CD14-positive monocyte (primary cell): ENCODE measurements around the gene PSKH1. TPM values are rescaled to one million over a fixed set of nuclear protein-coding genes. Genes with fewer than 3 reads are reported as not detected.

Source experiments
- DNase-seq, 3 donors: peaks; one replicate each; pipeline ENCODE4 v3.0.0-alpha.2; 2011 to 2022
- H2AFZ ChIP-seq: 2 replicates; pipeline ENCODE4 v1.6.0; 2012; ENCODE audit warnings: mild to moderate bottlenecking, low read depth, low read length, inconsistent platforms; ENCODE audit not compliant: insufficient read depth, poor library complexity, severe bottlenecking
- H3K27ac ChIP-seq, 2 donors: 1 replicate in 1 of 2; 2 replicates in 1 of 2; pipeline ENCODE4 v1.5.1; 2012 to 2013; ENCODE audit warnings: low read length in 2 of 2, control low read depth in 1 of 2, inconsistent platforms in 1 of 2, low read depth in 1 of 2, mild to moderate bottlenecking in 1 of 2
- H3K27me3 ChIP-seq, 2 donors: one replicate each; pipeline versions ENCODE4 v1.6.0 to v1.6.1; 2011 to 2013; ENCODE audit warnings: low read length in 2 of 2; ENCODE audit not compliant: control insufficient read depth in 2 of 2, insufficient read depth in 2 of 2
- H3K36me3 ChIP-seq, 2 donors: replicated peaks in 1 of 2; 1 replicate in 1 of 2; 2 replicates in 1 of 2; pipeline versions ENCODE4 v1.5.1 to v1.6.1; 2012 to 2013; ENCODE audit warnings: low read length in 2 of 2, control low read depth in 1 of 2, inconsistent platforms in 1 of 2, mild to moderate bottlenecking in 1 of 2; ENCODE audit not compliant: insufficient read depth in 2 of 2, control insufficient read depth in 1 of 2
- H3K4me1 ChIP-seq, 2 donors: 1 replicate in 1 of 2; 2 replicates in 1 of 2; pipeline versions ENCODE4 v1.5.1 to v1.6.1; 2012 to 2013; ENCODE audit warnings: low read length in 2 of 2, control low read depth in 1 of 2, inconsistent platforms in 1 of 2, mild to moderate bottlenecking in 1 of 2, moderate library complexity in 1 of 2; ENCODE audit not compliant: insufficient read depth in 2 of 2, control insufficient read depth in 1 of 2
- H3K4me2 ChIP-seq: replicated peaks from 2 replicates; pipeline ENCODE3; 2012; ENCODE audit warnings: low read length, moderate library complexity, mild to moderate bottlenecking; ENCODE audit not compliant: poor library complexity, severe bottlenecking; ENCODE audit errors: extremely low read depth
- H3K4me3 ChIP-seq, 3 experiments: fragments of 200-600 bp in 1 of 3; sonication (generic) in 1 of 3; replicated peaks in 1 of 3; 1 replicate in 2 of 3; 2 replicates in 1 of 3; pipeline ENCODE4 v1.5.1; 2011 to 2013; ENCODE audit warnings: low read length in 3 of 3, mild to moderate bottlenecking in 3 of 3, control low read depth in 2 of 3, low read depth in 2 of 3, inconsistent platforms in 1 of 3, moderate library complexity in 1 of 3
- H3K79me2 ChIP-seq: 2 replicates; pipeline ENCODE4 v1.6.0; 2012; ENCODE audit warnings: mild to moderate bottlenecking, control low read depth, inconsistent platforms, low read length, moderate library complexity; ENCODE audit not compliant: insufficient read depth
- H3K9ac ChIP-seq: 2 replicates; pipeline ENCODE4 v1.6.0; 2017; ENCODE audit warnings: low read length, mild to moderate bottlenecking; ENCODE audit not compliant: insufficient read depth, poor library complexity, severe bottlenecking
- H3K9me3 ChIP-seq, 2 donors: replicated peaks in 1 of 2; 1 replicate in 1 of 2; 2 replicates in 1 of 2; pipeline versions ENCODE4 v1.5.1 to v1.6.1; 2012 to 2013; ENCODE audit warnings: low read length in 2 of 2, control low read depth in 1 of 2; ENCODE audit not compliant: control insufficient read depth in 1 of 2, insufficient read depth in 1 of 2
- H4K20me1 ChIP-seq: 2 replicates; pipeline ENCODE4 v1.6.0; 2012; ENCODE audit warnings: mild to moderate bottlenecking, low read length, control low read depth, moderate library complexity; ENCODE audit not compliant: insufficient read depth
- H3K27ac Mint-ChIP-seq, 7 donors: one replicate each; pipeline ENCODE4 v1.8.0; 2020; ENCODE audit warnings: mild to moderate bottlenecking in 7 of 7, mixed read lengths in 7 of 7, moderate library complexity in 6 of 7, inconsistent platforms in 2 of 7
- H3K27me3 Mint-ChIP-seq, 3 donors: one replicate each; pipeline ENCODE4 v1.8.0; 2021 to 2022; ENCODE audit warnings: low read depth in 3 of 3, mild to moderate bottlenecking in 3 of 3, mixed read lengths in 3 of 3, moderate library complexity in 3 of 3, inconsistent platforms in 1 of 3
- H3K36me3 Mint-ChIP-seq, 2 donors: one replicate each; pipeline ENCODE4 v1.8.0; 2020; ENCODE audit warnings: mixed read lengths in 2 of 2, inconsistent platforms in 1 of 2, mild to moderate bottlenecking in 1 of 2
- H3K4me1 Mint-ChIP-seq: one replicate; pipeline ENCODE4 v1.8.0; 2020; ENCODE audit warnings: mild to moderate bottlenecking, mixed read lengths
- H3K4me3 Mint-ChIP-seq, 2 donors: one replicate each; pipeline ENCODE4 v1.8.0; 2020; ENCODE audit warnings: mild to moderate bottlenecking in 2 of 2, mixed read lengths in 2 of 2, moderate library complexity in 1 of 2
- H3K9me3 Mint-ChIP-seq, 7 donors: one replicate each; pipeline ENCODE4 v1.8.0; 2020 to 2022; ENCODE audit warnings: mixed read lengths in 7 of 7, mild to moderate bottlenecking in 6 of 7, moderate library complexity in 6 of 7, inconsistent platforms in 2 of 7
- WGBS: methylation state at CpG from one replicate; pipeline ENCODE4 v1.1.5; 2013; ENCODE audit warnings: missing lambda C conversion rate; ENCODE audit not compliant: insufficient coverage; 5-methylcytosine and 5-hydroxymethylcytosine counted together
- intact Hi-C, 2 donors: fragments of 100-400 bp; cut with micrococcal nuclease; formaldehyde crosslinking; loops; one replicate each; pipeline versions ENCODE4 v1.15.0 to v1.15.1; 2023
- polyA plus RNA-seq, 3 donors: library from polyadenylated mRNA; depleted of rRNA in 1 of 3; unstranded in 2 of 3; stranded (reverse) in 1 of 3; fragments of 300-500 nt in 2 of 3; fragments of >200 nt in 1 of 3; fragmentation: Illumina TruSeq in 2 of 3; gene quantifications; 1 replicate in 2 of 3; 2 replicates in 1 of 3; pipeline ENCODE4 v1.2.3, GENCODE V29; 2012 to 2021
- TF ChIP-seq, protein P1 (sequence below): fragments of 200-600 bp; IDR thresholded peaks from one replicate; pipeline ENCODE4 v1.8.0; 2022; ENCODE audit warnings: antibody characterized with exemption, mild to moderate bottlenecking

PSKH1 gene
- polyA plus RNA-seq, 3 donors, result 11.0 to 19.7 (median 16.8) TPM

DNA sequence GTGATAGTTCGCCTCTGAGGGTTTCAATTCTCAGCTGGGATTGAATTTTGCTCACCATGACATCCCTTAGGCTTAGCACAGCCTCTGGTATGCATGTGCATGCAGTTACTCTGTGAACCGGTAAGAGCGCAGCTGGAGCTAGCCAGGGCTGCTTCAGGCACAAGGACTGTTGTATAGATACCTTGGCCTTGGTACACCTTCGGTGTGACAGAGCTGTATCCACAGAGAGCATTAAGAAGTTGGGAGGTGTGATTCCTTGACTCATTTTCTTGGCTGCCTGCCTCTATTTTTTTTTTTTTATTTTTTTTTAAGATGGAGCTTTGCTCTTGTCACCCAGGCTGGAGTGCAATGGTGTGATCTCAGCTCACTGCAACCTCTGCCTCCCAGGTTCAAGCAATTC, 48.6 kb upstream of the PSKH1 start:
- no peak overlapping the region for H3K27ac ChIP-seq
- no peaks in the 10 kb centered on the region for H3K9me3 ChIP-seq
- Mint-ChIP-seq H3K36me3 (peaks cover 4 to 5% of the 10 kb centered on the region in 2 donors), H3K9me3 (peaks cover 0 to 3% (median 0%) of the 10 kb centered on the region in 7 donors), H3K27ac (peak overlapping the region in 1 of 7 donors; percentile 35), H3K4me1 (peaks cover 52% of the 10 kb centered on the region), H3K27me3 (peaks cover 0 to 1% (median 1%) of the 10 kb centered on the region in 3 donors), H3K4me3 (no peak overlapping the region)
- H3K4me3 ChIP-seq, result peak overlapping the region in 1 of 3 experiments; percentile 23
- H3K9ac ChIP-seq, result no peak overlapping the region
- WGBS, result 97% methylated on average over 4 of the region's 4 CpGs
- TF ChIP-seq, protein P1, sequence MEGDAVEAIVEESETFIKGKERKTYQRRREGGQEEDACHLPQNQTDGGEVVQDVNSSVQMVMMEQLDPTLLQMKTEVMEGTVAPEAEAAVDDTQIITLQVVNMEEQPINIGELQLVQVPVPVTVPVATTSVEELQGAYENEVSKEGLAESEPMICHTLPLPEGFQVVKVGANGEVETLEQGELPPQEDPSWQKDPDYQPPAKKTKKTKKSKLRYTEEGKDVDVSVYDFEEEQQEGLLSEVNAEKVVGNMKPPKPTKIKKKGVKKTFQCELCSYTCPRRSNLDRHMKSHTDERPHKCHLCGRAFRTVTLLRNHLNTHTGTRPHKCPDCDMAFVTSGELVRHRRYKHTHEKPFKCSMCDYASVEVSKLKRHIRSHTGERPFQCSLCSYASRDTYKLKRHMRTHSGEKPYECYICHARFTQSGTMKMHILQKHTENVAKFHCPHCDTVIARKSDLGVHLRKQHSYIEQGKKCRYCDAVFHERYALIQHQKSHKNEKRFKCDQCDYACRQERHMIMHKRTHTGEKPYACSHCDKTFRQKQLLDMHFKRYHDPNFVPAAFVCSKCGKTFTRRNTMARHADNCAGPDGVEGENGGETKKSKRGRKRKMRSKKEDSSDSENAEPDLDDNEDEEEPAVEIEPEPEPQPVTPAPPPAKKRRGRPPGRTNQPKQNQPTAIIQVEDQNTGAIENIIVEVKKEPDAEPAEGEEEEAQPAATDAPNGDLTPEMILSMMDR, result no peak
- peak overlapping the region; percentile 98 for H3K4me2 ChIP-seq
- no peaks in the 10 kb centered on the region for H3K36me3 ChIP-seq
- no peak for DNase-seq
- H3K4me1 ChIP-seq, result peaks cover 52 to 63% of the 10 kb centered on the region in 2 donors
- H4K20me1 ChIP-seq, result peaks cover 47% of the 10 kb centered on the region
- no peak overlapping the region for H2AFZ ChIP-seq
- H3K79me2 ChIP-seq, result peaks cover 61% of the 10 kb centered on the region
- intact Hi-C loops, result loop anchor here in 1 of 2 donors (10.0 kb wide), 1 partner anchor 180 kb away; the partner anchor contains the start of genes ACD, C16orf86, ENKD1 and PARD6A
- H3K27me3 ChIP-seq, result no peaks in the 10 kb centered on the region

DNA sequence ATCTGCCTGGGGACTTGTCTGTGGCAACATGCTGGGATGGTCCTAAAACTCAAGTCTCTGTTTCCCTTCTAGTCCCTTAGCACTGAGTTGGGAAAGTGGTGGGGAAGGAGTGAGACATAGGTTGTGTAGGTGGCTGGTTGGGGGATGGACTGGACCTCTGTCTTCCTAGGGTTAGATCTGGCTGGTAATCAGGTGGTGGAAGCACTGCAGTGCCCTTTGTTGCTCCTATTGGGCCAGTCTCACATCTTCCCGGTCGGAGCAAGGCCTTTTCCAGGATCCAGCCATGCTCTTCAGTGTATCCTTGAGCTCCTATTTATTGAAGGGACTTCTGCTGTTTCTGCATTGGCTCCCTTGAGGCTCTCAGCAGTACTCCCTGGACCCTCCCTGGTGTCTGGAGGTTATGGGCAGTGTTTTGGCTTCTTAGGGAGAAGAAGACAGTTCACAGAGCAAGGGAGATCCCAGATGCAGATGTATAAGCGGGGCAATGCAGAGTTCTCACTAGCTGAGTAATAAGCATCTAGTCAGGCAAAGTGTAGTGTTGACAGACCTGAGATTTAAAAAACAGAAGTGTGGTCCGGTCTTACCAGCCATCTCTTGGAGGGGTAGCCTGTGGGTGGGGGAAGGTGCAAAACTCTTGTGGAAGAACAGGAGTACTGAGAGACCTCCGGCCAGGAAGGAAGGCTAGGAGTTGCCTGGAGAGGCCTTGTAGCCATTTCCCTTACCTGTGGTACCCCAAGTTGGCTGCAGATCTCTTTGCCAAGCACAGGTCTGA, 47.6 kb upstream of the PSKH1 start:
- TF ChIP-seq, protein P1, result no peak
- peaks cover 52% of the 10 kb centered on the region for H3K4me1 Mint-ChIP-seq

More for the DNA sequence above, 47.6 kb upstream of the PSKH1 start:
- Histone ChIP-seq H3K4me2 (peak overlapping the region; percentile 97), H3K4me3 (peak overlapping the region in 2 of 3 experiments; percentile 58 to 90), H2AFZ (peak overlapping the region; percentile 98), H3K4me1 (peaks cover 52 to 63% of the 10 kb centered on the region in 2 donors), H3K9ac (peak overlapping the region; percentile 83), H3K27me3 (no peaks in the 10 kb centered on the region), H3K9me3 (no peaks in the 10 kb centered on the region), H4K20me1 (peaks cover 48% of the 10 kb centered on the region), H3K79me2 (peaks cover 71% of the 10 kb centered on the region), H3K36me3 (no peaks in the 10 kb centered on the region), H3K27ac (peak overlapping the region; percentile 81 to 83)
- peak overlapping the region; percentile 82 to 93 for H3K4me3 Mint-ChIP-seq
- peaks cover 0 to 3% (median 0%) of the 10 kb centered on the region in 7 donors for H3K9me3 Mint-ChIP-seq
- peaks cover 0 to 1% (median 1%) of the 10 kb centered on the region in 3 donors for H3K27me3 Mint-ChIP-seq
- 84% methylated on average over 4 of the region's 5 CpGs for WGBS
- H3K36me3 Mint-ChIP-seq, result peaks cover 4 to 5% of the 10 kb centered on the region in 2 donors
- DNase-seq, result peak in 2 of 3 donors; percentile 26 to 45
- peak overlapping the region; percentile 82 to 94 (median 84) for H3K27ac Mint-ChIP-seq
- intact Hi-C loops, result loop anchor here (1.0 to 10.0 kb wide), 4 partner anchors 12 to 181 kb away; partner anchors contain the start of genes ACD (in 1 of the 2), C16orf86 (in 1 of the 2), EDC4 (in 1 of the 2) and ENKD1 (in 1 of the 2)
